ENCODE measurements around the gene RCC2. TPM values are rescaled to one million over a fixed set of nuclear protein-coding genes. Genes with fewer than 3 reads are reported as not detected.
"Not testable (repeated sequence)": the region's sequence is repeated elsewhere in the genome, so short reads cannot be mapped to it uniquely, and the experiment has no call there.

RCC2 gene
- total RNA-seq, 1 experiment from 2014 or later: 107 TPM

GRCh38 chr1:17409391-17409811 lies 30.1 kb downstream of the RCC2 start:
- Mint-ChIP-seq H3K27me3 (ENCODE audit: unreplicated experiment) (no peaks in the 10 kb centered on the region), H3K27ac (ENCODE audit: unreplicated experiment) (no peak overlapping the region), H3K4me1 (ENCODE audit: low read depth, unreplicated experiment) (no peaks in the 10 kb centered on the region), H3K9me3 (ENCODE audit: low read depth, unreplicated experiment) (no peaks in the 10 kb centered on the region), H3K4me3 (ENCODE audit: low read depth, unreplicated experiment) (no peak overlapping the region), H3K36me3 (ENCODE audit: insufficient read depth, unreplicated experiment) (peaks cover 73% of the 10 kb centered on the region)
- no peak for DNase-seq
- CTCF ChIA-PET: no interaction called here
- no TSS peak for BruUV-seq (replicated peaks)
- intact Hi-C loops (cut with micrococcal nuclease; ENCODE audit: unreplicated experiment): loop anchor here (5.0 to 10.0 kb wide), 2 partner anchors 175 to 282 kb away; no protein-coding TSS in a partner anchor
- TF ChIP-seq CTCF (IDR thresholded peaks at IDR 0.05; ENCODE audit: unreplicated experiment): no peak

DNA sequence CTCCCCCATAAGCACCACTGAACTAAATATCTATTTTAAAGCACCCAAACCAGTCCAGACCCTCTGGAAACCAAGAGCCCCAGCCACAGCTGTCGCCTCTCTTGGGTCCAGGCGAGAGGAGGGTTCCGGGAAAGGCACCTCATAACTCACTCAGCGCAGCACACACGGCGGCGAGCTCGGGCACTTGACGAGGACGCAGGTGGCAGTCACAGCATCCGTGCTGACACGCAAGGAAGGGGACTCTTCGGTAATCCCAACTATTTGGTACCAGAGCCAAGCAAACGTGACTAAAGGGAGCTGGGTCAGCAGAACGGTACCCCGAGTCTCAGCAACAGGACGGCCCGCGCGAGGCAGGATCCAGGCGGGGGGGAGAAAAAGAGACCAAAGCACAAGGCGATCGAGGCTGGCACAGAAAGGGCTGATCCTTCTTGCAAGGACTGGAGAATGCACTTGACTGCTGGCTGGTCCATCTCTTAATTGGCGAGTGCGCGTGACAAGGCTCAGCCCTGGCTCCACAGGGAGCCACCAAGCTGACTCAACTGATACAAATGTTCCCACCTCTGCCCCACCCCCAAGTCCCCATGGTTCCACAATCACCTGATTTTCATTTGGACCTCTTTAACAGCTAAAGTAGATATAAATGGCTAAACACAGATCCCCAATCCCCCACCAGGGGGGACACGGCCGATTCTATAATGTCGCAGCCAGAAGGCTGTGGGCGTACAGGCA lies 31.5 kb downstream of the RCC2 start:
- H3K4me3 Mint-ChIP-seq (ENCODE audit: low read depth, unreplicated experiment); CTCF ChIA-PET; DNase-seq; H3K27ac Mint-ChIP-seq (ENCODE audit: unreplicated experiment); H3K9me3 Mint-ChIP-seq (ENCODE audit: low read depth, unreplicated experiment); BruUV-seq (replicated peaks); H3K4me1 Mint-ChIP-seq (ENCODE audit: low read depth, unreplicated experiment); H3K27me3 Mint-ChIP-seq (ENCODE audit: unreplicated experiment): not testable (repeated sequence)
- peaks cover 67% of the 10 kb centered on the region for H3K36me3 Mint-ChIP-seq (ENCODE audit: insufficient read depth, unreplicated experiment)
- intact Hi-C loops (cut with micrococcal nuclease; ENCODE audit: unreplicated experiment): loop anchor here (2.0 to 10.0 kb wide), 3 partner anchors 173 to 349 kb away; no protein-coding TSS in a partner anchor

DNA sequence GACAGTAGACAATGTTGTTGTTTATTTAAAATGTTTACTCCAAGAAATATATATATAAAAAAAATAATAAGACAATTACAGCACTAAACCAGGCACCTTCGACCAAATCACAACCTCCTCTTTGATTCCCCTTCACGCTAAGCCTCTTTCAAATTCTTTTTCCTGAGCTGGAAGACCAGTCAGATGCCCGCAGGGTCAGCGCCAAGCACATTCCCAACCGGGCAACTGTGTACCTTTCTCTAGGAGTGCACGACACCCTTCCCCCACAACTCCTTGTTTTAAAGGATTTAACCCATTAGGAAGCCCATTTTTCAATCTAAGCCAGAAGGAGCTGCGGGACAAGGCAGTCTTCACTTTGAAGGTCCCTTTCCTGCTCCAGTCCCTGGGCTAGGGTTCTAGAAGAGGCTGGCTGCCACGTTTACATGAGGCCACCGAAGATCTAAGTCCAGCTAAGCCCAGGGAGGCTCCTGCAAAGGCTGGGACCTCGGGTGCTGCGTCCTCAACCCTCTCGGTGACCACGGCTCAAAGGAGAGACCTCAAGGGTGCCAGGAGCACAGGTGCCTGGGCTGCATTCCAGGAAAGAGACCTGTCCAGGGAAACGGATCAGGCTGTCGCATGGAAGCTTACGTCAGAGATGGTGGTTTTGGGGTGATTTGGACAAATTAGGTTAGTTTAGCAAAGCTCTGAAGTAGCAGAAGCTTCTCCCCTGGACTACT lies 32.6 kb downstream of the RCC2 start:
- CTCF ChIA-PET; H3K27ac Mint-ChIP-seq (ENCODE audit: unreplicated experiment); H3K27me3 Mint-ChIP-seq (ENCODE audit: unreplicated experiment); BruUV-seq (replicated peaks); H3K4me3 Mint-ChIP-seq (ENCODE audit: low read depth, unreplicated experiment); H3K9me3 Mint-ChIP-seq (ENCODE audit: low read depth, unreplicated experiment); DNase-seq; H3K4me1 Mint-ChIP-seq (ENCODE audit: low read depth, unreplicated experiment): not testable (repeated sequence)
- intact Hi-C loops (cut with micrococcal nuclease; ENCODE audit: unreplicated experiment): loop anchor here (2.0 to 10.0 kb wide), 3 partner anchors 172 to 348 kb away; no protein-coding TSS in a partner anchor
- H3K36me3 Mint-ChIP-seq (ENCODE audit: insufficient read depth, unreplicated experiment): peaks cover 62% of the 10 kb centered on the region

- intact Hi-C loops (cut with micrococcal nuclease; ENCODE audit: unreplicated experiment): loop anchor here (2.0 to 10.0 kb wide), 3 partner anchors 171 to 347 kb away; no protein-coding TSS in a partner anchor
- Mint-ChIP-seq H3K27ac (ENCODE audit: unreplicated experiment) (no peak overlapping the region), H3K36me3 (ENCODE audit: insufficient read depth, unreplicated experiment) (peaks cover 57% of the 10 kb centered on the region), H3K9me3 (ENCODE audit: low read depth, unreplicated experiment) (no peaks in the 10 kb centered on the region), H3K4me3 (ENCODE audit: low read depth, unreplicated experiment) (no peak overlapping the region), H3K4me1 (ENCODE audit: low read depth, unreplicated experiment) (no peaks in the 10 kb centered on the region), H3K27me3 (ENCODE audit: unreplicated experiment) (no peaks in the 10 kb centered on the region)
- peak; percentile 50 for TF ChIP-seq CTCF (IDR thresholded peaks at IDR 0.05; ENCODE audit: unreplicated experiment)
- no TSS peak for BruUV-seq (replicated peaks)
- CTCF ChIA-PET: no interaction called here
- peak; percentile 72 for DNase-seq
Observed at GRCh38 chr1:17405898-17406759, 33.3 kb downstream of the RCC2 start.

- Mint-ChIP-seq H3K9me3 (ENCODE audit: low read depth, unreplicated experiment) (no peaks in the 10 kb centered on the region), H3K4me3 (ENCODE audit: low read depth, unreplicated experiment) (no peak overlapping the region), H3K36me3 (ENCODE audit: insufficient read depth, unreplicated experiment) (peaks cover 46% of the 10 kb centered on the region), H3K27me3 (ENCODE audit: unreplicated experiment) (no peaks in the 10 kb centered on the region), H3K27ac (ENCODE audit: unreplicated experiment) (no peak overlapping the region), H3K4me1 (ENCODE audit: low read depth, unreplicated experiment) (no peaks in the 10 kb centered on the region)
- BruUV-seq (replicated peaks): no TSS peak
- CTCF ChIA-PET: no interaction called here
- TF ChIP-seq CTCF (IDR thresholded peaks at IDR 0.05; ENCODE audit: unreplicated experiment): no peak
- DNase-seq: no peak
- intact Hi-C loops (cut with micrococcal nuclease; ENCODE audit: unreplicated experiment): loop anchor here (5.0 to 10.0 kb wide), 2 partner anchors 170 to 278 kb away; no protein-coding TSS in a partner anchor
Observed at GRCh38 chr1:17404820-17405219, 34.7 kb downstream of the RCC2 start.

Measured in Calu3 (cell line).